B cell (primary cell): ENCODE results near the gene ERG. TPM values are rescaled to one million over a fixed set of nuclear protein-coding genes. Genes with fewer than 3 reads are reported as not detected.

ENCODE experiments used
- ATAC-seq: fragments of 200-7000 bp; cut with Tn5 transposase; one replicate; pipeline ENCODE4 v1.10.0; 2021; ENCODE audit warnings: low read depth, mild to moderate bottlenecking, moderate number of reproducible peaks, moderate library complexity
- CTCF ChIA-PET: fragments of 350-600 bp; sonication (Branson Sonifier 250); formaldehyde crosslinking; loops from one replicate; lab custom pipeline; 2021; ENCODE audit warnings: antibody characterized with exemption, inconsistent platforms; lab: Charles Lee
- POLR2A ChIA-PET: fragments of 350-600 bp; sonication (Branson Sonifier 250); formaldehyde crosslinking; loops from one replicate; lab custom pipeline; 2021; ENCODE audit warnings: antibody characterized with exemption; lab: Charles Lee
- DNase-seq: peaks from one replicate; pipeline ENCODE4 v3.0.0; 2013
- H2AFZ ChIP-seq: 2 replicates; pipeline ENCODE4 v1.6.1; 2012; ENCODE audit warnings: mild to moderate bottlenecking, low read depth, low read length; ENCODE audit not compliant: insufficient read depth, poor library complexity, severe bottlenecking
- H3K27ac ChIP-seq, 2 donors: 1 replicate in 1 of 2; 2 replicates in 1 of 2; pipeline ENCODE4 v1.5.1; 2012 to 2013; ENCODE audit warnings: low read length in 2 of 2, mild to moderate bottlenecking in 2 of 2, moderate library complexity in 1 of 2
- H3K27me3 ChIP-seq, 4 experiments: fragments of 200-600 bp in 1 of 4; sonication (generic) in 1 of 4; replicated peaks in 1 of 4; 1 replicate in 2 of 4; 2 replicates in 2 of 4; pipeline versions ENCODE4 v1.6.1 to v1.7.0; 2013 to 2016; ENCODE audit warnings: low read length in 3 of 4, mild to moderate bottlenecking in 2 of 4, mixed read lengths in 1 of 4, moderate library complexity in 1 of 4; ENCODE audit not compliant: insufficient read depth in 4 of 4, control insufficient read depth in 3 of 4; ENCODE audit errors: control extremely low read depth in 1 of 4
- H3K36me3 ChIP-seq, 2 experiments: replicated peaks in 1 of 2; 1 replicate in 1 of 2; 2 replicates in 1 of 2; pipeline versions ENCODE4 v1.6.1 to v1.7.1; 2013; ENCODE audit warnings: low read length in 1 of 2; ENCODE audit not compliant: insufficient read depth in 2 of 2, control insufficient read depth in 1 of 2; ENCODE audit errors: control extremely low read depth in 1 of 2, extremely low read depth in 1 of 2
- H3K4me1 ChIP-seq, 2 donors: fragments of 200-600 bp in 1 of 2; sonication (generic) in 1 of 2; 1 replicate in 1 of 2; 2 replicates in 1 of 2; pipeline versions ENCODE4 v1.5.1 to v1.6.1; 2013 to 2017; ENCODE audit warnings: low read length in 2 of 2; ENCODE audit not compliant: control insufficient read depth in 2 of 2, insufficient read depth in 2 of 2
- H3K4me2 ChIP-seq: replicated peaks from 2 replicates; pipeline ENCODE3; 2012; ENCODE audit warnings: mild to moderate bottlenecking, low read depth, low read length; ENCODE audit not compliant: poor library complexity, severe bottlenecking
- H3K4me3 ChIP-seq, 5 experiments: fragments of 200-600 bp in 1 of 5; sonication (generic) in 1 of 5; 1 replicate in 3 of 5; 2 replicates in 2 of 5; pipeline versions ENCODE4 v1.5.1 to v1.7.0; 2011 to 2016; ENCODE audit warnings: low read length in 4 of 5, mild to moderate bottlenecking in 4 of 5, low read depth in 2 of 5, control low read depth in 1 of 5, moderate library complexity in 1 of 5; ENCODE audit not compliant: insufficient read depth in 1 of 5; ENCODE audit errors: control extremely low read depth in 1 of 5, extremely low read depth in 1 of 5
- H3K79me2 ChIP-seq: fragments of 200-600 bp; sonication (generic); one replicate; pipeline ENCODE4 v1.6.0; 2016; ENCODE audit warnings: low read length; ENCODE audit not compliant: control insufficient read depth, insufficient read depth
- H3K9ac ChIP-seq: fragments of 200-600 bp; sonication (generic); 2 replicates; pipeline ENCODE4 v1.6.1; 2017; ENCODE audit warnings: mild to moderate bottlenecking, low read length, moderate library complexity
- H3K9me3 ChIP-seq, 3 donors: one replicate each; pipeline versions ENCODE4 v1.6.1 to v1.7.1; 2013; ENCODE audit warnings: low read length in 2 of 3; ENCODE audit not compliant: control insufficient read depth in 2 of 3, insufficient read depth in 1 of 3; ENCODE audit errors: control extremely low read depth in 1 of 3
- H4K20me1 ChIP-seq: 2 replicates; pipeline ENCODE4 v1.6.0; 2012; ENCODE audit warnings: mild to moderate bottlenecking, low read length; ENCODE audit not compliant: insufficient read depth, control insufficient read depth, poor library complexity, severe bottlenecking
- H3K27ac Mint-ChIP-seq: one replicate; pipeline ENCODE4 v1.8.0; 2021; ENCODE audit warnings: mixed read lengths
- H3K27me3 Mint-ChIP-seq: one replicate; pipeline ENCODE4 v1.8.0; 2021; ENCODE audit warnings: mixed read lengths
- H3K4me1 Mint-ChIP-seq: one replicate; pipeline ENCODE4 v1.8.0; 2021; ENCODE audit warnings: mixed read lengths
- H3K4me3 Mint-ChIP-seq: one replicate; pipeline ENCODE4 v1.8.0; 2021; ENCODE audit warnings: mixed read lengths
- H3K9me3 Mint-ChIP-seq: one replicate; pipeline ENCODE4 v1.8.0; 2022; ENCODE audit warnings: mixed read lengths; ENCODE audit not compliant: insufficient read depth
- EZH2 ChIP-seq: IDR thresholded peaks from 2 replicates; pipeline ENCODE4 v1.6.1; 2012; ENCODE audit warnings: borderline replicate concordance, low read depth, mild to moderate bottlenecking, moderate library complexity, low read length; ENCODE audit not compliant: insufficient read depth, poor library complexity, severe bottlenecking
- WGBS: methylation state at CpG from one replicate; pipeline ENCODE4 v1.1.5; 2013; ENCODE audit warnings: missing lambda C conversion rate; ENCODE audit not compliant: insufficient coverage; 5-methylcytosine and 5-hydroxymethylcytosine counted together
- intact Hi-C: fragments of 100-400 bp; cut with micrococcal nuclease; formaldehyde crosslinking; loops from one replicate; pipeline ENCODE4 v1.10.0; 2022
- polyA plus RNA-seq: library from polyadenylated mRNA; depleted of rRNA; stranded (reverse); fragments of >200 nt; gene quantifications from 2 replicates; pipeline ENCODE4 v1.2.3, GENCODE V29; 2012
- total RNA-seq, 2 donors: library from RNA; stranded (reverse); fragments of 120-200 nt in 1 of 2; gene quantifications; 1 replicate in 1 of 2; 2 replicates in 1 of 2; pipeline versions ENCODE4 v1.2.3 to v1.2.4, GENCODE V29; 2013 to 2022
- TF ChIP-seq, protein P1 (sequence below): fragments of 200-600 bp; IDR thresholded peaks from one replicate; pipeline ENCODE4 v1.8.0; 2022; ENCODE audit warnings: antibody characterized with exemption, mild to moderate bottlenecking

The ERG gene
- total and polyA plus RNA-seq, 2 donors (not counting 1 experiment from before 2014, with no cell fraction given), result 0.17 TPM; not detected in 1

DNA sequence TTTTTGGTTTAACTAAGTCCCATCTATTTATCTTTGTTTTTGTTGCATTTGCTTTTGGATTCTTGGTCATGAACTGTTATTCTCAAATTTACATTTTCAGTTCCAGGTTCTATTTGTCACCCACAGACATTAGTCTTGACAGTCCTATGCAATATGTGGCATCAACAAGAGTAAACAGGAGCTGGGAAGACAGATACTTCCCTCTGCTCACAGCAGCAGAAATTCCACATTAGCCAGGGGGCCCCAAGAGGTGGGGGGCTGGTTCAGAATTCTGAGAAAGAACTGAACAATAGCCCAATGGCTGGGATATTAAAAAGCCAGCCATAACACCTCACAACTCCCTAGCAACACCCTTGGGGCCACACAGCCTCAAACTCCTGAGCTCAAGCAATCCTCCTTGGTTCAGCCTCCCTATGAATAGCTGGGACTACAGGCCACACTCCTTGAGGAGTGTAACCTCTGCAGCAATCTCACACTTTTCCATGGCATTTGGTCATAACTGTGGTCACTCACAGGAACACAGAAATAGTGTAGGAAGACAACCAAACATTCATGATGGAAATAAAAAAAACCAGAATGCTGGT, 67.8 kb downstream of the ERG start:
- POLR2A ChIA-PET, result no interaction called here
- Histone ChIP-seq H2AFZ (no peak overlapping the region), H3K9me3 (no peaks in the 10 kb centered on the region), H3K4me3 (no peak overlapping the region), H3K36me3 (no peaks in the 10 kb centered on the region), H3K4me2 (no peak overlapping the region), H3K79me2 (no peaks in the 10 kb centered on the region), H3K27ac (no peak overlapping the region), H3K9ac (no peak overlapping the region), H3K27me3 (peaks cover 0 to 3% (median 0%) of the 10 kb centered on the region in 4 experiments), H3K4me1 (no peaks in the 10 kb centered on the region), H4K20me1 (no peaks in the 10 kb centered on the region)
- Mint-ChIP-seq H3K27ac (no peak overlapping the region), H3K27me3 (no peaks in the 10 kb centered on the region), H3K9me3 (no peaks in the 10 kb centered on the region), H3K4me3 (no peak overlapping the region), H3K4me1 (no peaks in the 10 kb centered on the region)
- no peak for ATAC-seq
- TF ChIP-seq, protein P1, sequence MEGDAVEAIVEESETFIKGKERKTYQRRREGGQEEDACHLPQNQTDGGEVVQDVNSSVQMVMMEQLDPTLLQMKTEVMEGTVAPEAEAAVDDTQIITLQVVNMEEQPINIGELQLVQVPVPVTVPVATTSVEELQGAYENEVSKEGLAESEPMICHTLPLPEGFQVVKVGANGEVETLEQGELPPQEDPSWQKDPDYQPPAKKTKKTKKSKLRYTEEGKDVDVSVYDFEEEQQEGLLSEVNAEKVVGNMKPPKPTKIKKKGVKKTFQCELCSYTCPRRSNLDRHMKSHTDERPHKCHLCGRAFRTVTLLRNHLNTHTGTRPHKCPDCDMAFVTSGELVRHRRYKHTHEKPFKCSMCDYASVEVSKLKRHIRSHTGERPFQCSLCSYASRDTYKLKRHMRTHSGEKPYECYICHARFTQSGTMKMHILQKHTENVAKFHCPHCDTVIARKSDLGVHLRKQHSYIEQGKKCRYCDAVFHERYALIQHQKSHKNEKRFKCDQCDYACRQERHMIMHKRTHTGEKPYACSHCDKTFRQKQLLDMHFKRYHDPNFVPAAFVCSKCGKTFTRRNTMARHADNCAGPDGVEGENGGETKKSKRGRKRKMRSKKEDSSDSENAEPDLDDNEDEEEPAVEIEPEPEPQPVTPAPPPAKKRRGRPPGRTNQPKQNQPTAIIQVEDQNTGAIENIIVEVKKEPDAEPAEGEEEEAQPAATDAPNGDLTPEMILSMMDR, result no peak
- no peak for TF ChIP-seq EZH2
- intact Hi-C loops, result no loop called here
- no peak for DNase-seq
- CTCF ChIA-PET, result no interaction called here

DNA sequence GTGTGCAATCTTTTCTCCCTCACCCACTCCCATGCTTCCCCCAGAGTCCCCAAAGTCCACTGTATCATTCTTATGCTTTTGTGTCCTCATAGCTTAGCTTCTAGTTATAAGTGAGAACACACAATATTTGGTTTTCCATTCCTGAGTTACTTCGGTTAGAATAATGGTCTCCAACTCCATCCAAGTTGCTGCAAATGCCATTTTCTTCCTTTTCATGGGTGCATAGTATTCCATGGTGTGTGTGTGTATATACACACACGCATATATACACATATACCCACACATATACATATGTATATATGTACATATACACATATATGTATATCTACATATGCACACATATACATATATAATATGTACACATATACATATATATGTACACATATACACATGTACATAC, 69.3 kb downstream of the ERG start:
- intact Hi-C loops, result no loop called here
- DNase-seq, result no peak
- CTCF ChIA-PET, result no interaction called here
- H2AFZ ChIP-seq, result no peak overlapping the region
- no peaks in the 10 kb centered on the region for H3K79me2 ChIP-seq
- no peak overlapping the region for H3K27ac ChIP-seq
- POLR2A ChIA-PET, result no interaction called here
- H3K9ac ChIP-seq, result no peak overlapping the region
- Mint-ChIP-seq H3K4me1 (no peaks in the 10 kb centered on the region), H3K9me3 (no peaks in the 10 kb centered on the region), H3K27me3 (no peaks in the 10 kb centered on the region), H3K27ac (no peak overlapping the region), H3K4me3 (no peak overlapping the region)
- no peaks in the 10 kb centered on the region for H3K36me3 ChIP-seq
- no peaks in the 10 kb centered on the region for H3K27me3 ChIP-seq
- no peaks in the 10 kb centered on the region for H4K20me1 ChIP-seq
- ATAC-seq, result no peak
- no peak overlapping the region for H3K4me2 ChIP-seq
- H3K4me3 ChIP-seq, result no peak overlapping the region
- no peaks in the 10 kb centered on the region for H3K9me3 ChIP-seq
- no CpG with 5 or more reads among the region's 2 CpGs for WGBS
- H3K4me1 ChIP-seq, result no peaks in the 10 kb centered on the region
- no peak for TF ChIP-seq EZH2
- TF ChIP-seq, protein P1, result no peak
